Hepatocyte (in vitro differentiated cells): ENCODE results near the gene CYTH2.

Source experiments
- EZH2 ChIP-seq: fragments of 200-600 bp; sonication (generic); IDR thresholded peaks from 2 replicates; pipeline ENCODE4 v1.6.1; 2016; ENCODE audit warnings: antibody characterized with exemption, mild to moderate bottlenecking, borderline replicate concordance
- TF ChIP-seq, protein P1 (sequence below): fragments of 200-600 bp; sonication (generic); IDR thresholded peaks from 2 replicates; pipeline ENCODE4 v1.5.1; 2016; ENCODE audit warnings: antibody characterized with exemption, mild to moderate bottlenecking; ENCODE audit not compliant: poor library complexity

DNA sequence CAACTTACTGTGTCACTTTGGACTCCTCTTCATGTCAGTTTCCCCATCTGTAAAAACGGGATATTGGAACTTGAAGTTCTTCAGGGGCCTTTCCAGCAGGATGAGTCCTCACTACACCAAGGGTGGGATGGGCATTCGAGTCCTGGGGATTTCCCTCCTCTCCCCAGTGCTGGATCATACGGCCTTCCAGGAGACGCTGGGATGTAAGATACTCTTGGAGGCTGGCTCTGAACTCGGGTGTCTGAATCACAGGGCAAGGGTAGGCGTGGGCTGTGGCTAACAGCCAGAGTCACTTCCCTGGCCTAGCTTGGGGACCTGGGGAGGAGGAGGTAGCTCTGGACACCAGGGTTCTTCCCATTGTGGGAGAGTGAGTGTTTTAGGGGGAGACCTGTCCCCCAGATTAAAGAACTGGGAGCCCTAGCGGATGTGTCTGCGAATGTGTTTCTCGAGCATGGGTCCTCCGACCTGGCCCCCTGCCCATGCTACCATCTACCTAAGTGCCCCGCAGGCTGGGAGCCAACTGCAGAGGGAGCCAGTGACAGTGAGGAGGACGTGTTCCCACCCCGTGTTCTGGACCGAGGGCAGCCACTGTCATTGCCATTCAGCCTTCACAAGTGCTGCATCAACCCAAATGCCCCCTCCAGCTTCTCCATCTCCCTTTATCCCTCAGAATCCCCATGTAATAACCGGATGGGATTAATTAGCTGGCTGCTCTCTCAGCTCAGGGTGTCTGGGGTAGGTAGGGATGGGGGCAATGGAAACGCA is 2.4 kb upstream of the CYTH2 start:
- TF ChIP-seq, protein P1, sequence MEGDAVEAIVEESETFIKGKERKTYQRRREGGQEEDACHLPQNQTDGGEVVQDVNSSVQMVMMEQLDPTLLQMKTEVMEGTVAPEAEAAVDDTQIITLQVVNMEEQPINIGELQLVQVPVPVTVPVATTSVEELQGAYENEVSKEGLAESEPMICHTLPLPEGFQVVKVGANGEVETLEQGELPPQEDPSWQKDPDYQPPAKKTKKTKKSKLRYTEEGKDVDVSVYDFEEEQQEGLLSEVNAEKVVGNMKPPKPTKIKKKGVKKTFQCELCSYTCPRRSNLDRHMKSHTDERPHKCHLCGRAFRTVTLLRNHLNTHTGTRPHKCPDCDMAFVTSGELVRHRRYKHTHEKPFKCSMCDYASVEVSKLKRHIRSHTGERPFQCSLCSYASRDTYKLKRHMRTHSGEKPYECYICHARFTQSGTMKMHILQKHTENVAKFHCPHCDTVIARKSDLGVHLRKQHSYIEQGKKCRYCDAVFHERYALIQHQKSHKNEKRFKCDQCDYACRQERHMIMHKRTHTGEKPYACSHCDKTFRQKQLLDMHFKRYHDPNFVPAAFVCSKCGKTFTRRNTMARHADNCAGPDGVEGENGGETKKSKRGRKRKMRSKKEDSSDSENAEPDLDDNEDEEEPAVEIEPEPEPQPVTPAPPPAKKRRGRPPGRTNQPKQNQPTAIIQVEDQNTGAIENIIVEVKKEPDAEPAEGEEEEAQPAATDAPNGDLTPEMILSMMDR = no peak
- no peak for TF ChIP-seq EZH2
